A549 (cell line): ENCODE results near the gene CPEB4.

Source experiments
- CEBPB ChIP-seq, 2 experiments: fragments of >200 bp in 1 of 2; sonication (Bioruptor Twin) in 1 of 2; formaldehyde crosslinking in 1 of 2; IDR thresholded peaks; 2 replicates each; pipeline ENCODE4 v1.6.1; 2012 to 2016
- CTCF ChIP-seq: fragments of >200 bp; sonication (Bioruptor Twin); formaldehyde crosslinking; IDR thresholded peaks from 3 replicates; pipeline ENCODE4 v1.5.1; 2016
- KDM1A ChIP-seq: fragments of 200-600 bp; sonication (generic); IDR thresholded peaks from 2 replicates; pipeline ENCODE4 v1.6.1; 2016; ENCODE audit warnings: low read depth, mild to moderate bottlenecking
- MAZ ChIP-seq: fragments of 150-350 bp; IDR thresholded peaks from 2 replicates; pipeline ENCODE4 v1.6.1; 2014; ENCODE audit warnings: antibody characterized with exemption, low read depth, low read length, borderline replicate concordance
- PHF8 ChIP-seq: fragments of 200-600 bp; sonication (generic); IDR thresholded peaks from 2 replicates; pipeline ENCODE4 v1.6.1; 2016; ENCODE audit warnings: low read depth, mild to moderate bottlenecking, antibody characterized with exemption, moderate library complexity, borderline replicate concordance
- RFX5 ChIP-seq: fragments of 450-650 bp; IDR thresholded peaks from 2 replicates; pipeline ENCODE4 v1.7.1; 2014; ENCODE audit warnings: antibody characterized with exemption, mild to moderate bottlenecking, moderate library complexity
- SREBF2 ChIP-seq: fragments of 450-650 bp; IDR thresholded peaks from 2 replicates; pipeline ENCODE4 v1.6.1; 2014; ENCODE audit warnings: mild to moderate bottlenecking, moderate library complexity
- USF2 ChIP-seq: fragments of 450-650 bp; IDR thresholded peaks from 2 replicates; pipeline ENCODE4 v1.6.1; 2014; ENCODE audit warnings: antibody characterized with exemption
- ZFP36 ChIP-seq: fragments of 450-650 bp; IDR thresholded peaks from 2 replicates; pipeline ENCODE4 v1.6.1; 2014; ENCODE audit warnings: borderline replicate concordance; ENCODE audit not compliant: partially characterized antibody

GRCh38 chr5:173901705-173902104, 13.6 kb downstream of the CPEB4 start:
- TF ChIP-seq PHF8 (no peak), MAZ (no peak), ZFP36 (no peak), RFX5 (no peak), KDM1A (no peak), CEBPB (IDR thresholded peaks at IDR 0.05) (no peak), USF2 (no peak), SREBF2 (no peak), CTCF (no peak)
